ENCODE data around the gene MIEF1.
"Not testable (repeated sequence)": the region's sequence is repeated elsewhere in the genome, so short reads cannot be mapped to it uniquely, and the experiment has no call there.

Gene MIEF1

GRCh38 chr22:39511226-39511625, 9.1 kb downstream of the MIEF1 start:
- in situ Hi-C loops (cut with HindIII; ENCODE audit: low sequenced_read_pairs) = no loop called here

GRCh38 chr22:39512026-39512425, 9.9 kb downstream of the MIEF1 start:
- in situ Hi-C loops (cut with HindIII; ENCODE audit: low sequenced_read_pairs) = no loop called here

GRCh38 chr22:39513791-39514190, 11.7 kb downstream of the MIEF1 start:
- in situ Hi-C loops (cut with HindIII; ENCODE audit: low sequenced_read_pairs) = no loop called here

GRCh38 chr22:39514373-39514973, 12.4 kb downstream of the MIEF1 start:
- in situ Hi-C loops (cut with HindIII; ENCODE audit: low sequenced_read_pairs) = no loop called here

GRCh38 chr22:39515266-39516050, 13.4 kb downstream of the MIEF1 start:
- in situ Hi-C loops (cut with HindIII; ENCODE audit: low sequenced_read_pairs) = loop anchor here (5.0 kb wide), 1 partner anchor 113 kb away; no protein-coding TSS in a partner anchor

GRCh38 chr22:39517470-39517869, 15.4 kb downstream of the MIEF1 start:
- in situ Hi-C loops (cut with HindIII; ENCODE audit: low sequenced_read_pairs) = loop anchor here (5.0 kb wide), 1 partner anchor 115 kb away; no protein-coding TSS in a partner anchor

- in situ Hi-C loops (cut with HindIII; ENCODE audit: low sequenced_read_pairs) = loop anchor here (5.0 kb wide), 1 partner anchor 116 kb away; no protein-coding TSS in a partner anchor
Observed at GRCh38 chr22:39518144-39518786, 16.2 kb downstream of the MIEF1 start.

- in situ Hi-C loops (cut with HindIII; ENCODE audit: low sequenced_read_pairs) = loop anchor here (5.0 kb wide), 1 partner anchor 117 kb away; no protein-coding TSS in a partner anchor
Observed at GRCh38 chr22:39518996-39519680, 17.0 kb downstream of the MIEF1 start.

- in situ Hi-C loops (cut with HindIII; ENCODE audit: low sequenced_read_pairs) = loop anchor here (5.0 kb wide), 1 partner anchor 117 kb away; no protein-coding TSS in a partner anchor
Observed at GRCh38 chr22:39519681-39520225, 17.7 kb downstream of the MIEF1 start.

GRCh38 chr22:39520226-39521105, 18.4 kb downstream of the MIEF1 start, which contains the start of gene ATF4:
Gene ATF4, plus strand, starts transcription at chr22:39520562. Its CDS starts 884 bp downstream, at chr22:39521446.
- in situ Hi-C loops (cut with HindIII; ENCODE audit: low sequenced_read_pairs) = no loop called here

GRCh38 chr22:39521106-39521885, 19.2 kb downstream of the MIEF1 start:
- in situ Hi-C loops (cut with HindIII; ENCODE audit: low sequenced_read_pairs) = not testable (repeated sequence)

- in situ Hi-C loops (cut with HindIII; ENCODE audit: low sequenced_read_pairs) = not testable (repeated sequence)
Observed at GRCh38 chr22:39522091-39522490, 20.0 kb downstream of the MIEF1 start.

GRCh38 chr22:39522567-39523300, 20.6 kb downstream of the MIEF1 start:
- in situ Hi-C loops (cut with HindIII; ENCODE audit: low sequenced_read_pairs) = no loop called here

GRCh38 chr22:39524089-39524752, 22.1 kb downstream of the MIEF1 start:
- in situ Hi-C loops (cut with HindIII; ENCODE audit: low sequenced_read_pairs) = no loop called here

GRCh38 chr22:39524753-39525657, 22.9 kb downstream of the MIEF1 start:
- in situ Hi-C loops (cut with HindIII; ENCODE audit: low sequenced_read_pairs) = no loop called here

GRCh38 chr22:39525658-39525975, 23.5 kb downstream of the MIEF1 start:
- in situ Hi-C loops (cut with HindIII; ENCODE audit: low sequenced_read_pairs) = no loop called here

GRCh38 chr22:39526736-39527171, 24.7 kb downstream of the MIEF1 start:
- in situ Hi-C loops (cut with HindIII; ENCODE audit: low sequenced_read_pairs) = no loop called here

Data from endothelial cell of hepatic sinusoid (primary cell).